GM18867 (cell line): Measurements from ENCODE around the gene ZCCHC14.
"Not testable (repeated sequence)": the region's sequence is repeated elsewhere in the genome, so short reads cannot be mapped to it uniquely, and the experiment has no call there.

Experiments
- ATAC-seq: cut with Tn5 transposase; IDR thresholded peaks from one replicate; pipeline ENCODE4 v1.9.1; 2021; ENCODE audit warnings: mild to moderate bottlenecking, moderate library complexity; ENCODE audit not compliant: unreplicated experiment

The ZCCHC14 gene

DNA sequence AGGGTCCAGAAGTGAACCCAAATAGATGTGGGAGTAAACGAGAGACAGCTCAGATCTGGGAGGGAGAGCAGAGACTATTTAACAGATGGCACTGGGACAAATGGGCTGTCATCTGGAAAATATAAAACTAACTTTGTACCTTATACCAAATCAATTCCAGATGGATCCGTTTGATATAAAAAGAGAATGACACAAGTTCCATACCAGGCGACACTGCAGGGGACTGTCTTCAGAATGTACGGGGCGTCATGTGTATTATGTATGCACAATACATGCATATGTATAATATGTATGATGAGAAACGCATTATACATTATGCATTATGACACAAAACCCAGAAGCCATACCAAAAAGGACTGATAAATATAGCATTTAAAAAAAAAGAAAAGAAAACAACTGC, 10.2 kb downstream of the ZCCHC14 start:
- not testable (repeated sequence) for ATAC-seq

- no peak for ATAC-seq
These were observed 10.6 kb downstream of the ZCCHC14 start for GRCh38 chr16:87482266-87482665.

DNA sequence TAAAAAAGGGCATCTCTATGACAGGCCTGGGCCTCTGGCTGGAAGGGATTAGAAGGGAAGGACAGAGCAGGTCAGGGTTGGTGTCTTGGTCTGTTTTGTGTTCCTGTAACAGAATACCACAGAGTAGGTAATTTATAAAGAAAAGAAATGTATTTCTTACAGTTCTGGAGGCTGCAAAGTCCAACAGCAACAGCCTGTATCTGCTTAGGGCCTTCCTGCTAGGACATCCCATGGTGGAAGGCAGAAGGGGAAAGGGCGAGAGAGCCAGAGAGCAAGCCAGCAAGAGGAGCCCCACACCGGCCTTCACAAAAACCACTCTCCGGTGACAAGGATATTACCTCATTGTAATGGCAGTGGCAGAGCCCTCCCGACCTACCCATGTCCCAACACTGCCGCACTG, 11.1 kb downstream of the ZCCHC14 start:
- not testable (repeated sequence) for ATAC-seq

- ATAC-seq, result not testable (repeated sequence)
These were observed 15.4 kb downstream of the ZCCHC14 start for GRCh38 chr16:87477209-87477981.

GRCh38 chr16:87474566-87474996, 18.2 kb downstream of the ZCCHC14 start:
- ATAC-seq, result no peak

DNA sequence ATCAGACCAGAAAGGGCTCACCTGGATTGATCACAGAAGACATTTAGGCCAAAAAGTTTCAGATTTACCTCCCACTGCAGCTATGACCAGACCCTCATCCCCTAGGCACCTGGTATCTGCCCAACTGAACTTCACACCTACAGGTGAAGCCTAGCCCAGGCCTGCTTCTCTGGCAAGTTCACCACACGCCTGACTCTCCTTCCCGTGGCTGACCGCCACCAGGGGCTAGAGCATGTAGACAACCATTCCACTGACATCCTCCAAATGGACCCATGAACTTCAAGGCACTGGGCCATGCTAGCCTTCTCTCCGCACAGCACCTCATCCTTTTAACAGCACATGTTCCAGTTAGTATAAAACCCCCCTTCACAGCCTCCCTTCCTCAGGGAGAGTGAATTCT, 18.8 kb downstream of the ZCCHC14 start:
- no peak for ATAC-seq

- ATAC-seq, result no peak
These were observed 19.9 kb downstream of the ZCCHC14 start for GRCh38 chr16:87472935-87473334.

- ATAC-seq, result no peak
These were observed 20.6 kb downstream of the ZCCHC14 start for GRCh38 chr16:87472142-87472778.

- ATAC-seq, result no peak
These were observed 21.3 kb downstream of the ZCCHC14 start for GRCh38 chr16:87471278-87472141.

DNA sequence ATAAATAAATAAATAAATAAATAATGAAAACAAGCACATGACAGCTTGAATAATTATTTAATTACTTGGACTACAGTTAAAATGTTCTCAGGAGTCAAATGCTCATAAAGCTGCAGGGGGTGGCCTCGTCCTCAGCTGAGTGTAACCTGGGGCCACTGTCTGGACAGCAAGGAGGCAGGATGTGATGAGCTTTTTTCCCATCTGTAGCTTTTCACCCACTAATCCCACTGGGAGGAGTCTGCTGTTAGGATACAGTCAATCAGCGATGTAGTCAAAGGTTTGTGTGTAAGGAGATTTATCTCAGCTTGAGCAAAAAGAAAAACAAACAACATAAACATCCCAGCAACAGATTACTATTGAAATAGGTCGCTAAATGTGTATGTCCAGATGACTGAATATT, 22.5 kb downstream of the ZCCHC14 start:
- no peak for ATAC-seq

DNA sequence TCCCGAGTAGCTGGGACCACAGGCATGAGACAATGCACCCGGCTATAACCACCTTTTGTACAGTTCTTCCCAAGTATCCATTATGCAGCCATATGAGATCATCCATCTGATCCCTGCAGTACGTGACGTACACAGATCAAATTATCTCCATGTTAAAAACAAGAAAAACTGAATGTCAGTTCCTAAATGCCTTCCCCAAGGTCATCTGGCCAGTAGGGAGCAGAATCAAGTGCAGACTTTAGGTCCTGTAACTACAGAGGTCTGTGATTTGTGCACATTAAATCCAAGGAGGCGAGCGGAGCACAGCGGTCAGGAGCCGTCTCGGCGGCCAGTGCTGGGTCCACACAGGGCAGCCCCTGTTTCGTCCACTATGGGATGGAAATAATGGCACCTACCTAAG, 23.7 kb downstream of the ZCCHC14 start:
- no peak for ATAC-seq

DNA sequence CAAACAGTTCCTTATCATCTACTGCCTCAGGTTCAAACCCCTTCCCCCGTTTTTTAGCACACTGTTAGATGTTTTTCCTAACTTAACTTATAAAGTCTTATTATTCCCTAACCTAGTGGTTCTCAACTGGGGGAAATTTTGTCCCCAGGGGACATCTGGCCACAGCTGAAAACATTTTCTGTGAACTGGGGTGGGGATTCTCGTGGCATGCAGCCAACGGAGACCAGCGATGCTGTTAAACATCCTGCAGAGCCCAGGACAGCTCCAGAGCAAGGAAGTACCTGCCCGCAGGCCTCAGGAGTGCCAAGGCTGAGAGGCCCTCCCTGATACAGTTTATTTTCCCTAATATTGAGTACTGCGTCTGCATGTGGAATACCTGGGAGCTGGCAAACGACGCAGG, 24.3 kb downstream of the ZCCHC14 start:
- no peak for ATAC-seq

DNA sequence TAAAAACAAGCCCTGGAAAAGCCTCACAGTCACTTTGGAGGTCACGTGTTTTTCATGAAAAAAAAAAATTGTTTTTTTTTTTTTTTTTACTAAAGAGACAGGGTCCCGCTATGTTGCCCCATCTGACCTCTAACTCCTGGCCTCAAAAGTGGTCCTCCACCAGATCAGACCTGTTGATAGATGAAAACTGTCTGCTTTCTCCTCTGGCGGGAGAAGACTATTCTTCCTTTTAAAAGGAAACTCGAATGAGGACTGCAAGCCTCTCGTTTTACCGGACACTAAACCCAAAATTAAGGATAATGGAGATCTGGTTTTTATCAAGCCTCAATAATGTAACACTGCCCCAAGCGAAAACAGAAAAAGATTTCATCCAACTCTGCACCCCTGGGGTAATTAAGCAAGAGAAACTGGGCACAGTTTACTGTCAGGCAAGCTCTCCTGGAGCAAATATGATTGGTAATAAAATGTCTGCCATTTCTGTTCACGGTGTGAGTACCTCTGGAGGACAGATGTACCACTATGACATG, 25.8 kb downstream of the ZCCHC14 start:
- no peak for ATAC-seq

- ATAC-seq, result no peak
These were observed 26.9 kb downstream of the ZCCHC14 start for GRCh38 chr16:87465879-87466278.

DNA sequence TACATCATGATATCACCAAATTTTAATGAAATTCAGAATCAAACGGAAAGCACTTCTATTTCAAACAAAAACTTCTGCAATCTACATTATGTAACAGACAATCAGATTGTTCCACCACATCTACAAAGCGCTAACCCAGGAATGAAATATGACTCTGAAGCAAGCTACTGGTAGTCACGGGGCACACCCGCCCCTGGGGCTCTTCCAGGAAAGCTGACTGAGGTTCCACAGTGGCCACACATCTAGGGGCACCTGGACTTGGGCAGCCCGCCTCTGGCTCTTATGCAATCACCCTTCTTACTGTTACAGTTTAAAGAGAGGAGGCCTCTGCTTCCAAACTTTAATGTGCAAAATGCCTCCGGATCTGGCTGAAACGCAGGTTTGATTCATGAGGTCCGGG, 27.5 kb downstream of the ZCCHC14 start:
- no peak for ATAC-seq

DNA sequence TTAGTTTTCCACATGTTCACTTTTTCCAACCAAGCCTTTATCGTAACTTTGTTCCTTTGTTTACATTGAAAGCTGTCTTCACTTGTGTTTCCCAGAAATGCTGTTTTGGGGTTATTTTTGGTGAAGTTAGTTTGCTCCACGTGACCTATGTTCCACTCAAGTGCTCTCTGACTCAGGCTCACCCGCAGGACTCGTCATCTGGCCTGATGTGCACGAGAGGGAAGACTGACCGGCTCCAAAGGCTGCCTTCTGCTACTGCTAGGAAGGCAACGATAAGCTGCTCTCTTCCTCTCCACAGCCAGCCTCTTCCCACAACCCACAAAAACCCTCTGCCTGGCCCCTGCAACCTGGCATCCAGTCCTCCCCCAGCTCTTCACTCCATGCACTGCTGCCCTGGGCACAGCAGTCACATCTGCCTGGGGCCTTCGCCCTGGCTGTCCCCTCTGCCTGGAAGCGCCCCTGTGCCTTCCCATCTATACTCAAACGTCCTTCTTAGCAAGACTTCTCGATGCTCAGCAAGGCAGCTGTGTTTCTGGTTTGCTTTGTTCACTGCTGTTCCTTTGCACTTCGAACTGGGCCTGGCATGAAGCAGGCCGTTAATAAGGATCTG, 28.0 kb downstream of the ZCCHC14 start:
- ATAC-seq, result no peak

GRCh38 chr16:87463722-87464690, 28.8 kb downstream of the ZCCHC14 start:
- ATAC-seq, result no peak

DNA sequence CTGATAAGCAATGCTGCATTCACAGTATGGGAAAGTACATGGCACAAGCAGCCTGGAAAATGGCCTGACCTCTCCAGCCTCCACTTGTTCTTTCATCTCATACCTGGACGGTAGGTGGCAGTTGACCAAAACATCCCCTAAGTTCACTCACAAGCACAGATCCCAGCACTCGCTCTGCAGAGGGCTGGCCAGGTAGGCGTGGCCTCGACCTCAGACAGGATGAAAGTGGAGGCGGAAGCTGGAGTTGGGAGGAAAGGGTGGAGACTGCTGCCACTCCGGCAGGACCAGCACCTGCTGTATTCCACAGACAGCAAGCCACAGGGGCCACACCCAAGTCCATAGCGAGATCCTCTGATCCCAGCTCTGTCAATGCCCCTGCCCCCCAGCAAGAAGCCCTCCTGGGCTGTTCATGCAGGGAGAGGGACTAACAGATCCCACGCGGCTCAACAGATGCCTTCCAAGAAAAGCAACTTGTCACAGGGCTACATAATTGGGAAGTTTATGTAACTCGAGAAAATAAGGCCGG, 31.3 kb downstream of the ZCCHC14 start:
- ATAC-seq, result no peak

DNA sequence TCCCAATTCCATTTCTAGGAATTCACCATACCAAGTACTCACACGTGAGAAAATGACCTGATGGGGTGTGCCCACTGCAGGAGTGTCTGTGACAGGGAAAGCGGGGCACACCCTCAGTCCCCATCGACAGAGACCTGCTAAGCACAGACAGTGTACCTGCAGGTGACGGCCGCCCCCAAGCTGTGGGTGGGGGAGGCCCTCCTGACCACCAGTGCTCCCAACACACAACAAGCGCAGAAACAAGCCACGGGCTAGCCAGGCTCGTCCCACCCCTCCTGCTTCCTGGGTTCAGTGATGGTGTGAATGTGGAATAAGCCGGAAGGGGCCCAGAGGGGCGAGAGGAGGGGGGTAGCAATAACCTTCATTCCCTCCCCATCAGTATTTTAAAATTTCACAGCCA, 31.9 kb downstream of the ZCCHC14 start:
- ATAC-seq, result no peak

DNA sequence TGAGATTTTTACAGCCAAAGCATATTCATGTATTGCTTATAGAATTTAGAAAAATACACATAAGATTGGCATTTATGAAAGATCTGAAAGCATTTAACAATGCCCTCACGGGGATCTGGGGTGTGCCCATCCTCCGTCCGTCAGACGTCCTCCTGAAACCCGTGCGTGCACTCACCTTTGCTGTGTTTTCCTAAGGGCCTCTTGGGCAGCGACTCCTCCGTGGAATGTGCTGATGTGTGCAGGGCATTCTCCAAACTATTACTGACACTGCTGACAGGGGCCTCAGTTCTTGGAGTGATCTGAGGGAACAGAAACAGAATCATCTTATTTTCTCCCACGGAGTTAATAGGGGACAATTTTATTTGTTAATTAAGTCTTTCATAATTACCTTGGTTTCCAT, 33.0 kb downstream of the ZCCHC14 start:
- ATAC-seq, result no peak
